ENCODE results near the gene TLK1. TPM values are rescaled to one million over a fixed set of nuclear protein-coding genes. Genes with fewer than 3 reads are reported as not detected.

Gene TLK1
- total and polyA plus RNA-seq, 9 of the 15 experiments (the other 6 are each of a cell fraction or from before 2014, with no cell fraction given), result 20.2 to 101 (median 40.5) TPM

DNA sequence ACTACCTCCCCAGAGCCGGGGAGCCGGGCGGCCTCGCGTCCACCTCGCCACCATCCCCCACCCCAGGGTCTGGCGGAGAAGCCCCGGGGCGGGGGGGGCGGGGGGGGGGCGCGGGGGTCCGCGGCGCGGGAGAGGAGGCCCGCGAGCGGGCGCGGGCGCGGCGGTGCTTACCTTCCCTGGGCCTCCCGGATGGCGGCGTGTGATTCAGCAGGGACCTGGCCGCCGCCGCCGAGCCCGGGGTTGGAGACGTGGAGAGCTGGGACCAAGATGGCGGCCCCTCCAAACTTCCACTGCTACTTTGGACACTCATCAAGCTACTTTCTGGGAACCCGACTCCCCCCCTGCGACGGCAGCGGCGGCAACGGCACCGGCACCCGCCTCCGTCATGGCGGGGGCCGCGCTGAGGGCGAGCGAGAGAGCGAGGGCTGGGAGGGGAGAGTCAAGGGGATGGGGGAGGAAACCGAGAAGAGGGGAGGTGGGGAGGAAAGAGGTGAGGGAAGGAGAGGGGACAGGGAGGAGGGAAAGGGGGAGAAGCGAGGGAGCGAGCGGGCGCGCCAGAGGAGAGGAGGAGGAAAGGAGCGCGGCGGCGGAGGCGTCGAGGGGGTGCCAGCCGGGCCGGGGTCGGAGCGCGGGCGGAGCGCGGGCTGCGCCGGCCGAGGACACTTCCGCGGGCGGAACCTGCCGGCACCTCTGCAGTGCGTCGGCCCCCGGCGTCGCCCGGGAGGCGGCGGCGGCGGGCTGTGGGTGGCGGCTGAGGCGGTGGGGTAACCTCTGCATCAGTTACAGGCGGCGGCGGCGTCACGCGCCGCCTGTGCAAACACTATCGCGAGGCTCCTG lies at the start of gene TLK1 (continued):
- TF ChIP-seq, protein P1, sequence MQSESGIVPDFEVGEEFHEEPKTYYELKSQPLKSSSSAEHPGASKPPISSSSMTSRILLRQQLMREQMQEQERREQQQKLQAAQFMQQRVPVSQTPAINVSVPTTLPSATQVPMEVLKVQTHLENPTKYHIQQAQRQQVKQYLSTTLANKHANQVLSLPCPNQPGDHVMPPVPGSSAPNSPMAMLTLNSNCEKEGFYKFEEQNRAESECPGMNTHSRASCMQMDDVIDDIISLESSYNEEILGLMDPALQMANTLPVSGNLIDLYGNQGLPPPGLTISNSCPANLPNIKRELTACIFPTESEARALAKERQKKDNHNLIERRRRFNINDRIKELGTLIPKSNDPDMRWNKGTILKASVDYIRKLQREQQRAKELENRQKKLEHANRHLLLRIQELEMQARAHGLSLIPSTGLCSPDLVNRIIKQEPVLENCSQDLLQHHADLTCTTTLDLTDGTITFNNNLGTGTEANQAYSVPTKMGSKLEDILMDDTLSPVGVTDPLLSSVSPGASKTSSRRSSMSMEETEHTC (IDR thresholded peaks at IDR 0.05), result peak; percentile 73
- TF ChIP-seq ZFP30 (CRISPR knock-in tag; IDR thresholded peaks at IDR 0.05; ENCODE audit: borderline replicate concordance) (no peak), RBM15 (IDR thresholded peaks at IDR 0.05; ENCODE audit: insufficient read depth, low read length) (no peak), RBM17 (IDR thresholded peaks at IDR 0.05; ENCODE audit: borderline replicate concordance, low read depth, low read length) (no peak), FUS (optimal IDR thresholded peaks at IDR 0.05; ENCODE audit: low read depth, low read length) (no peak), ZNF124 (CRISPR knock-in tag; IDR thresholded peaks at IDR 0.05) (no peak), NCOA6 (IDR thresholded peaks at IDR 0.05) (no peak), KAT8 (IDR thresholded peaks at IDR 0.05; ENCODE audit: low read depth) (no peak), ZNF143 (CRISPR knock-in tag; IDR thresholded peaks at IDR 0.05) (no peak), ILK (tag; IDR thresholded peaks at IDR 0.05; ENCODE audit: borderline replicate concordance, low read depth) (no peak), GTF2F1 (IDR thresholded peaks at IDR 0.05; ENCODE audit: low read depth, low read length) (no peak), BRD4 (IDR thresholded peaks at IDR 0.05) (peak; percentile 75; the same call in 1 of the 2 replicates), FOSL1 (tag; conservative IDR thresholded peaks at IDR 0.05) (peak; percentile 3; the same call in 1 of the 2 replicates), ZNF24 (IDR thresholded peaks at IDR 0.05) (peak; percentile 70), ZBTB8A (IDR thresholded peaks at IDR 0.05; ENCODE audit: partially characterized antibody) (no peak), CXXC5 (CRISPR knock-in tag; IDR thresholded peaks at IDR 0.05) (peak; percentile 95)
- TF ChIP-seq, protein P2, sequence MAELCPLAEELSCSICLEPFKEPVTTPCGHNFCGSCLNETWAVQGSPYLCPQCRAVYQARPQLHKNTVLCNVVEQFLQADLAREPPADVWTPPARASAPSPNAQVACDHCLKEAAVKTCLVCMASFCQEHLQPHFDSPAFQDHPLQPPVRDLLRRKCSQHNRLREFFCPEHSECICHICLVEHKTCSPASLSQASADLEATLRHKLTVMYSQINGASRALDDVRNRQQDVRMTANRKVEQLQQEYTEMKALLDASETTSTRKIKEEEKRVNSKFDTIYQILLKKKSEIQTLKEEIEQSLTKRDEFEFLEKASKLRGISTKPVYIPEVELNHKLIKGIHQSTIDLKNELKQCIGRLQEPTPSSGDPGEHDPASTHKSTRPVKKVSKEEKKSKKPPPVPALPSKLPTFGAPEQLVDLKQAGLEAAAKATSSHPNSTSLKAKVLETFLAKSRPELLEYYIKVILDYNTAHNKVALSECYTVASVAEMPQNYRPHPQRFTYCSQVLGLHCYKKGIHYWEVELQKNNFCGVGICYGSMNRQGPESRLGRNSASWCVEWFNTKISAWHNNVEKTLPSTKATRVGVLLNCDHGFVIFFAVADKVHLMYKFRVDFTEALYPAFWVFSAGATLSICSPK (IDR thresholded peaks at IDR 0.05; ENCODE audit: borderline replicate concordance), result no peak
- TF ChIP-seq, protein P3, sequence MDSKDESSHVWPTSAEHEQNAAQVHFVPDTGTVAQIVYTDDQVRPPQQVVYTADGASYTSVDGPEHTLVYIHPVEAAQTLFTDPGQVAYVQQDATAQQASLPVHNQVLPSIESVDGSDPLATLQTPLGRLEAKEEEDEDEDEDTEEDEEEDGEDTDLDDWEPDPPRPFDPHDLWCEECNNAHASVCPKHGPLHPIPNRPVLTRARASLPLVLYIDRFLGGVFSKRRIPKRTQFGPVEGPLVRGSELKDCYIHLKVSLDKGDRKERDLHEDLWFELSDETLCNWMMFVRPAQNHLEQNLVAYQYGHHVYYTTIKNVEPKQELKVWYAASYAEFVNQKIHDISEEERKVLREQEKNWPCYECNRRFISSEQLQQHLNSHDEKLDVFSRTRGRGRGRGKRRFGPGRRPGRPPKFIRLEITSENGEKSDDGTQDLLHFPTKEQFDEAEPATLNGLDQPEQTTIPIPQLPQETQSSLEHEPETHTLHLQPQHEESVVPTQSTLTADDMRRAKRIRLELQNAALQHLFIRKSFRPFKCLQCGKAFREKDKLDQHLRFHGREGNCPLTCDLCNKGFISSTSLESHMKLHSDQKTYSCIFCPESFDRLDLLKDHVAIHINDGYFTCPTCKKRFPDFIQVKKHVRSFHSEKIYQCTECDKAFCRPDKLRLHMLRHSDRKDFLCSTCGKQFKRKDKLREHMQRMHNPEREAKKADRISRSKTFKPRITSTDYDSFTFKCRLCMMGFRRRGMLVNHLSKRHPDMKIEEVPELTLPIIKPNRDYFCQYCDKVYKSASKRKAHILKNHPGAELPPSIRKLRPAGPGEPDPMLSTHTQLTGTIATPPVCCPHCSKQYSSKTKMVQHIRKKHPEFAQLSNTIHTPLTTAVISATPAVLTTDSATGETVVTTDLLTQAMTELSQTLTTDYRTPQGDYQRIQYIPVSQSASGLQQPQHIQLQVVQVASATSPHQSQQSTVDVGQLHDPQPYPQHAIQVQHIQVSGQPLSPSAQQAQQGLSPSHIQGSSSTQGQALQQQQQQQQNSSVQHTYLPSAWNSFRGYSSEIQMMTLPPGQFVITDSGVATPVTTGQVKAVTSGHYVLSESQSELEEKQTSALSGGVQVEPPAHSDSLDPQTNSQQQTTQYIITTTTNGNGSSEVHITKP (IDR thresholded peaks at IDR 0.05; ENCODE audit: partially characterized antibody), result peak; percentile 30
- TF ChIP-seq, protein P4, sequence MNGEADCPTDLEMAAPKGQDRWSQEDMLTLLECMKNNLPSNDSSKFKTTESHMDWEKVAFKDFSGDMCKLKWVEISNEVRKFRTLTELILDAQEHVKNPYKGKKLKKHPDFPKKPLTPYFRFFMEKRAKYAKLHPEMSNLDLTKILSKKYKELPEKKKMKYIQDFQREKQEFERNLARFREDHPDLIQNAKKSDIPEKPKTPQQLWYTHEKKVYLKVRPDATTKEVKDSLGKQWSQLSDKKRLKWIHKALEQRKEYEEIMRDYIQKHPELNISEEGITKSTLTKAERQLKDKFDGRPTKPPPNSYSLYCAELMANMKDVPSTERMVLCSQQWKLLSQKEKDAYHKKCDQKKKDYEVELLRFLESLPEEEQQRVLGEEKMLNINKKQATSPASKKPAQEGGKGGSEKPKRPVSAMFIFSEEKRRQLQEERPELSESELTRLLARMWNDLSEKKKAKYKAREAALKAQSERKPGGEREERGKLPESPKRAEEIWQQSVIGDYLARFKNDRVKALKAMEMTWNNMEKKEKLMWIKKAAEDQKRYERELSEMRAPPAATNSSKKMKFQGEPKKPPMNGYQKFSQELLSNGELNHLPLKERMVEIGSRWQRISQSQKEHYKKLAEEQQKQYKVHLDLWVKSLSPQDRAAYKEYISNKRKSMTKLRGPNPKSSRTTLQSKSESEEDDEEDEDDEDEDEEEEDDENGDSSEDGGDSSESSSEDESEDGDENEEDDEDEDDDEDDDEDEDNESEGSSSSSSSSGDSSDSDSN (IDR thresholded peaks at IDR 0.05; ENCODE audit: borderline replicate concordance in 1 of 2, low read depth in 2 of 2, low read length in 2 of 2), result peak in 1 of 2 experiments; percentile 74; a peak in 3 of 4 replicates

All from K562 (cell line).